H1 (cell line): ENCODE results near the gene HIPK3. TPM values are rescaled to one million over a fixed set of nuclear protein-coding genes. Genes with fewer than 3 reads are reported as not detected.

ENCODE experiments used
- CTCF ChIA-PET: fragments of 300-600 bp; sonication (Branson Sonifier 250); formaldehyde crosslinking; loops from one replicate; lab custom pipeline; 2021; ENCODE audit not compliant: partially characterized antibody; lab: Charles Lee
- POLR2A ChIA-PET: fragments of 300-600 bp; sonication (Branson Sonifier 250); formaldehyde crosslinking; loops from one replicate; lab custom pipeline; 2021; ENCODE audit warnings: inconsistent platforms; ENCODE audit not compliant: partially characterized antibody; lab: Charles Lee
- DNase-seq, 2 experiments: peaks; one replicate each; pipeline versions ENCODE4 v3.0.0 to v3.0.0-alpha.2; 2010 to 2022; ENCODE audit warnings: low spot score in 2 of 2, low read depth in 1 of 2, mixed read lengths in 1 of 2
- FAIRE-seq: peaks from 2 replicates; lab custom pipeline; 2011; peaks lifted over from hg19 to GRCh38; lab: Jason Lieb, UNC
- H2AFZ ChIP-seq: 2 replicates; pipeline ENCODE4 v1.8.1; 2012; ENCODE audit warnings: low read length, inconsistent platforms
- H2AK5ac ChIP-seq: 2 replicates; pipeline ENCODE4 v1.6.1; 2013; ENCODE audit warnings: low read depth, low read length
- H2BK120ac ChIP-seq: replicated peaks from 2 replicates; pipeline ENCODE3; 2013; ENCODE audit warnings: low read depth, low read length, inconsistent platforms
- H2BK12ac ChIP-seq: 2 replicates; pipeline ENCODE4 v1.6.1; 2013; ENCODE audit warnings: low read depth, low read length
- H2BK15ac ChIP-seq: 2 replicates; pipeline ENCODE4 v1.6.1; 2013; ENCODE audit warnings: low read length
- H2BK20ac ChIP-seq: 2 replicates; pipeline ENCODE4 v1.6.1; 2013; ENCODE audit warnings: low read length
- H2BK5ac ChIP-seq: 2 replicates; pipeline ENCODE4 v1.6.1; 2013; ENCODE audit warnings: low read depth, low read length
- H3K14ac ChIP-seq: 2 replicates; pipeline ENCODE4 v1.6.1; 2013; ENCODE audit warnings: inconsistent platforms; ENCODE audit not compliant: insufficient read length
- H3K18ac ChIP-seq: 2 replicates; pipeline ENCODE4 v1.6.1; 2013; ENCODE audit warnings: low read length; ENCODE audit errors: extremely low read depth
- H3K23ac ChIP-seq: 2 replicates; pipeline ENCODE4 v1.6.1; 2013; ENCODE audit warnings: inconsistent platforms; ENCODE audit not compliant: insufficient read length
- H3K23me2 ChIP-seq: 2 replicates; pipeline ENCODE4 v1.6.1; 2013; ENCODE audit warnings: low read depth, low read length
- H3K27ac ChIP-seq: 2 replicates; pipeline ENCODE4 v1.6.1; 2011; ENCODE audit warnings: low read depth, low read length, inconsistent platforms
- H3K27me3 ChIP-seq, 4 experiments: replicated peaks in 1 of 4; 1 replicate in 1 of 4; 2 replicates in 3 of 4; pipeline versions ENCODE4 v1.6.1 to v1.8.1; 2011 to 2013; ENCODE audit warnings: low read length in 3 of 4, mild to moderate bottlenecking in 3 of 4, inconsistent platforms in 2 of 4, mixed read lengths in 2 of 4, moderate library complexity in 1 of 4; ENCODE audit not compliant: control insufficient read depth in 3 of 4, insufficient read depth in 3 of 4; ENCODE audit errors: extremely low read depth in 1 of 4
- H3K36me3 ChIP-seq, 4 experiments: 2 replicates each; pipeline versions ENCODE4 v1.6.1 to v1.8.1; 2011 to 2013; ENCODE audit warnings: mild to moderate bottlenecking in 4 of 4, low read length in 3 of 4, moderate library complexity in 2 of 4, control low read depth in 1 of 4, inconsistent platforms in 1 of 4; ENCODE audit not compliant: insufficient read depth in 4 of 4, control insufficient read depth in 2 of 4
- H3K4ac ChIP-seq: replicated peaks from 2 replicates; pipeline ENCODE3; 2013; ENCODE audit warnings: low read length, low read depth, mixed read lengths, inconsistent platforms; ENCODE audit not compliant: insufficient read length
- H3K4me1 ChIP-seq, 4 experiments: replicated peaks in 1 of 4; 1 replicate in 1 of 4; 2 replicates in 3 of 4; pipeline versions ENCODE4 v1.6.1 to v1.8.1; 2011 to 2013; ENCODE audit warnings: low read length in 3 of 4, inconsistent platforms in 2 of 4, mixed read lengths in 1 of 4; ENCODE audit not compliant: insufficient read depth in 4 of 4, control insufficient read depth in 3 of 4
- H3K4me2 ChIP-seq, 2 experiments: 2 replicates each; pipeline versions ENCODE4 v1.6.1 to v1.8.1; 2011 to 2013; ENCODE audit warnings: low read depth in 2 of 2, low read length in 2 of 2, control low read depth in 1 of 2, inconsistent platforms in 1 of 2, mild to moderate bottlenecking in 1 of 2; ENCODE audit not compliant: insufficient read depth in 1 of 2
- H3K4me3 ChIP-seq, 4 experiments: fragments of 200-600, 300-600 bp in 1 of 4; sonication (generic), shearing (Covaris generic), sonication (Bioruptor Twin) in 1 of 4; 2 replicates each; pipeline versions ENCODE4 v1.5.1 to v1.8.1; 2011 to 2016; ENCODE audit warnings: low read length in 4 of 4, low read depth in 3 of 4, control low read depth in 2 of 4, inconsistent platforms in 2 of 4, mild to moderate bottlenecking in 2 of 4, mixed read lengths in 1 of 4, moderate library complexity in 1 of 4; ENCODE audit not compliant: insufficient read depth in 2 of 4; ENCODE audit errors: extremely low read depth in 1 of 4
- H3K56ac ChIP-seq: replicated peaks from 2 replicates; pipeline ENCODE3; 2013; ENCODE audit warnings: low read depth, mild to moderate bottlenecking, mixed read lengths, low read length, inconsistent platforms; ENCODE audit not compliant: insufficient read length
- H3K79me1 ChIP-seq: 2 replicates; pipeline ENCODE4 v1.6.1; 2013; ENCODE audit warnings: low read depth, low read length, control low read depth
- H3K79me2 ChIP-seq, 2 experiments: 2 replicates each; pipeline versions ENCODE4 v1.6.1 to v1.8.1; 2012 to 2013; ENCODE audit warnings: low read length in 2 of 2, mild to moderate bottlenecking in 2 of 2, inconsistent platforms in 1 of 2; ENCODE audit not compliant: insufficient read depth in 2 of 2, control insufficient read depth in 1 of 2
- H3K9ac ChIP-seq, 4 experiments: replicated peaks in 1 of 4; 1 replicate in 1 of 4; 2 replicates in 3 of 4; pipeline versions ENCODE4 v1.6.1 to v1.8.1; 2011 to 2013; ENCODE audit warnings: low read depth in 3 of 4, low read length in 3 of 4, control low read depth in 2 of 4, mild to moderate bottlenecking in 2 of 4, moderate library complexity in 2 of 4, inconsistent platforms in 1 of 4; ENCODE audit errors: extremely low read depth in 1 of 4
- H3K9me3 ChIP-seq, 2 experiments: 2 replicates each; pipeline versions ENCODE4 v1.6.1 to v1.8.1; 2012 to 2013; ENCODE audit warnings: mild to moderate bottlenecking in 2 of 2, moderate library complexity in 2 of 2, control low read depth in 1 of 2, inconsistent platforms in 1 of 2, low read depth in 1 of 2, low read length in 1 of 2, mixed read lengths in 1 of 2; ENCODE audit not compliant: insufficient read depth in 2 of 2
- H4K20me1 ChIP-seq, 2 experiments: replicated peaks in 1 of 2; 2 replicates each; pipeline versions ENCODE3 to v1.8.1; 2011 to 2013; ENCODE audit warnings: inconsistent platforms in 2 of 2, low read length in 2 of 2, mild to moderate bottlenecking in 1 of 2; ENCODE audit not compliant: insufficient read depth in 2 of 2, control insufficient read depth in 1 of 2
- H4K5ac ChIP-seq: 2 replicates; pipeline ENCODE4 v1.6.1; 2013; ENCODE audit warnings: low read length, low read depth, mixed read lengths, inconsistent platforms; ENCODE audit not compliant: insufficient read length
- H4K8ac ChIP-seq: 2 replicates; pipeline ENCODE4 v1.8.0; 2013; ENCODE audit warnings: mild to moderate bottlenecking, moderate library complexity, low read length, inconsistent platforms; ENCODE audit not compliant: insufficient read depth; ENCODE audit errors: extremely low read depth
- H4K91ac ChIP-seq: replicated peaks from 2 replicates; pipeline ENCODE3; 2013; ENCODE audit warnings: low read length, mixed read lengths, inconsistent platforms; ENCODE audit not compliant: insufficient read length
- CHD1 ChIP-seq: IDR thresholded peaks from 2 replicates; pipeline ENCODE4 v1.6.1; 2012; ENCODE audit warnings: low read depth, low read length, improper control_type of control experiment
- GTF2F1 ChIP-seq: IDR thresholded peaks from 2 replicates; pipeline ENCODE4 v1.6.1; 2012; ENCODE audit warnings: low read depth, low read length, improper control_type of control experiment, borderline replicate concordance
- POLR2A ChIP-seq, 2 experiments: IDR thresholded peaks; 1 replicate in 1 of 2; 2 replicates in 1 of 2; pipeline ENCODE4 v1.6.1; 2011; ENCODE audit warnings: low read depth in 2 of 2, low read length in 2 of 2, mild to moderate bottlenecking in 2 of 2; ENCODE audit errors: control extremely low read depth in 1 of 2
- POLR2AphosphoS5 ChIP-seq: IDR thresholded peaks from 2 replicates; pipeline ENCODE4 v1.6.1; 2011; ENCODE audit warnings: low read depth, low read length
- SUZ12 ChIP-seq: fragments of 200-600 bp; sonication (generic); IDR thresholded peaks from 2 replicates; pipeline ENCODE4 v1.6.1; 2012; ENCODE audit warnings: mild to moderate bottlenecking, inconsistent platforms, low read length, moderate library complexity, mixed read lengths
- YY1 ChIP-seq: IDR thresholded peaks from 2 replicates; pipeline ENCODE4 v1.6.1; 2011; ENCODE audit warnings: low read depth, mild to moderate bottlenecking, low read length
- WGBS, 2 experiments: shearing (Covaris generic) in 1 of 2; methylation state at CpG; one replicate each; pipeline versions ENCODE4 v1.1.6 to v1.1.7; 2013 to 2015; ENCODE audit warnings: low lambda C conversion rate in 2 of 2, mixed read lengths in 2 of 2, inconsistent platforms in 1 of 2, low coverage in 1 of 2, missing lambda C conversion rate in 1 of 2; ENCODE audit not compliant: insufficient replicate concordance in 2 of 2, insufficient coverage in 1 of 2, insufficient read length in 1 of 2; ENCODE audit errors: extremely low coverage in 1 of 2, missing lambda C conversion rate in 1 of 2; 5-methylcytosine and 5-hydroxymethylcytosine counted together
- polyA plus RNA-seq, 7 experiments: library from polyadenylated mRNA; depleted of rRNA in 3 of 7; stranded (reverse) in 5 of 7; unstranded in 2 of 7; fragments of >200 nt in 5 of 7; fragments of 200-250 nt in 2 of 7; gene quantifications; 1 replicate in 5 of 7; 2 replicates in 1 of 7; 4 replicates in 1 of 7; pipeline versions ENCODE4 v1.2.1 to v1.2.3, GENCODE V29; 2011 to 2013; ENCODE audit warnings: missing spikeins in 2 of 7, mixed read lengths in 2 of 7
- total RNA-seq: library from RNA; stranded (reverse); fragmentation: NEBNext Ultra II Directional; extraction: Animal tissue kit (Norgen Biotek cat#: 25700); gene quantifications from 2 replicates; pipeline ENCODE4 v1.2.1, GENCODE V29; 2021

The HIPK3 gene
- total and polyA plus RNA-seq, 2 of the 8 experiments (the other 6 are each of a cell fraction or from before 2014, with no cell fraction given): 5.0 to 22.3 TPM

DNA sequence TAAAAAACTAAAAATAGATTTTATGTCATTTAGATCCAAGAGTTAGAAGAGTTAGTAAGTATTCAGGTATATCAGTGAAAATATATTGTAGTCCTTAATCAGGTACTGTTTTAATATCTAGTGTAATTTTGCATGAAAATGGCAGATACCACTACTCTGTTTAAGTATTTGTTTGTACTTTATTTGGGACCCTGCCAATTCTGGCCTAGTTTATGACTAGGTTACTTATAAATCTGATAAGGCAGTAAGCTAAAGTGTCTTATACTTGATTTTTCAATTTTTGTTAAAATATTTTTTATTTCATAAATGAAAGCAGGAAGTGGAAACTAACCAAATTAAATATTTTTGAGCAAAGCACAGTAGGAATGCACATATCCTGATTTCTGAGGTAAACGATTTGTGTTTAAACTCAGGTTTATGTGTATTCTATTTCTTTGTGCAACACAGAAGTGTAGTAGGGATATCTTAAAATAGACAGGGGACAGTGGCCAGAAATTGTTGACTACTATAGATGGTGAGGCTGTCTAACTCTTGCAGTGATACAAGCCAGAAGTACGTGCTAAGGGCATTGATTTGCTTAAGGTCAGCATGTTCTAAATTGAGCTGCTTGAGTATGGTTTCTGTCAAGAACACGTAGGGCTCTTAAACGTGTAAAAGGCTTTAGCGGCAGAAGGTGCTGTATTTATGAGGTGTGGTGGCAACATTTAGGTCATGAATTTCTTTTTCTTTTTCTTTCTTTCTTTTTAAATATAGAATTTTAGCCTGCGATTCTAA is 34.0 kb downstream of the HIPK3 start:
- WGBS, 2 experiments: 92% methylated on average over 6 of the region's 6 CpGs; no CpG with 5 or more reads in 1 of the 2 experiments
- ChIA-PET CTCF (no interaction called here), POLR2A (no interaction called here)

More for the DNA sequence above, 34.0 kb downstream of the HIPK3 start:
- no peaks in the 10 kb centered on the region for H3K4me1 ChIP-seq
- H2BK12ac ChIP-seq: no peak overlapping the region
- TF ChIP-seq YY1 (no peak), POLR2AphosphoS5 (no peak), SUZ12 (no peak), GTF2F1 (no peak), CHD1 (no peak), POLR2A (IDR thresholded peaks at IDR 0.05; ENCODE audit: control extremely low read depth in 1 of 2, low read depth in 2 of 2, low read length in 2 of 2) (no peak)
- TF ChIP-seq, all 59 proteins: peak for 0
- H2BK120ac ChIP-seq: no peak overlapping the region
- FAIRE-seq: no peak
- no peak for DNase-seq
- no peak overlapping the region for H3K27ac ChIP-seq
- H3K14ac ChIP-seq: no peak overlapping the region
- no peak overlapping the region for H3K4me2 ChIP-seq
- H3K9me3 ChIP-seq: no peaks in the 10 kb centered on the region
- H3K9ac ChIP-seq: no peak overlapping the region
- H3K23me2 ChIP-seq: no peaks in the 10 kb centered on the region
- H2BK15ac ChIP-seq: no peak overlapping the region
- no peaks in the 10 kb centered on the region for H3K27me3 ChIP-seq
- no peak overlapping the region for H4K8ac ChIP-seq
- H4K5ac ChIP-seq: no peak overlapping the region
- H4K91ac ChIP-seq: no peak overlapping the region
- no peak overlapping the region for H3K23ac ChIP-seq
- H3K18ac ChIP-seq: no peak overlapping the region
- no peak overlapping the region for H2AFZ ChIP-seq
- H3K79me1 ChIP-seq: peaks cover 4% of the 10 kb centered on the region; the same call in 1 of the 2 replicates
- no peak overlapping the region for H2BK20ac ChIP-seq
- H3K4ac ChIP-seq: no peak overlapping the region
- peaks cover 0 to 10% of the 10 kb centered on the region in 2 experiments; a peak in 3 of 4 replicates for H3K79me2 ChIP-seq
- H3K36me3 ChIP-seq: peaks cover 0 to 9% (median 4%) of the 10 kb centered on the region in 4 experiments; a peak in 3 of 8 replicates
- no peak overlapping the region for H3K56ac ChIP-seq
- no peak overlapping the region for H2BK5ac ChIP-seq
- H2AK5ac ChIP-seq: no peak overlapping the region
- no peak overlapping the region for H3K4me3 ChIP-seq
- peaks cover 0 to 6% of the 10 kb centered on the region in 2 experiments for H4K20me1 ChIP-seq
